Activated B cell treated with CpG ODN at 0.5 μM for 24 hours (primary cell): ENCODE data around the gene PLCB1. TPM values are rescaled to one million over a fixed set of nuclear protein-coding genes. Genes with fewer than 3 reads are reported as not detected.

Source experiments
- ATAC-seq: fragments of 200-7000 bp; cut with Tn5 transposase; one replicate; pipeline ENCODE4 v1.10.0; 2021; ENCODE audit warnings: low read depth, mild to moderate bottlenecking, moderate library complexity
- CTCF ChIA-PET: fragments of 350-600 bp; sonication (Branson Sonifier 250); formaldehyde crosslinking; loops from one replicate; lab custom pipeline; 2021; ENCODE audit warnings: antibody characterized with exemption; lab: Charles Lee
- POLR2A ChIA-PET: fragments of 350-600 bp; sonication (Branson Sonifier 250); formaldehyde crosslinking; loops from one replicate; lab custom pipeline; 2021; ENCODE audit warnings: antibody characterized with exemption; lab: Charles Lee
- DNase-seq: peaks from one replicate; pipeline ENCODE4 v3.0.0; 2022
- H3K27ac Mint-ChIP-seq: one replicate; pipeline ENCODE4 v1.8.0; 2020; ENCODE audit warnings: mixed read lengths
- H3K27me3 Mint-ChIP-seq: one replicate; pipeline ENCODE4 v1.8.0; 2021; ENCODE audit warnings: mixed read lengths
- H3K36me3 Mint-ChIP-seq: one replicate; pipeline ENCODE4 v1.8.0; 2021; ENCODE audit warnings: low read depth, mixed read lengths
- H3K4me1 Mint-ChIP-seq: one replicate; pipeline ENCODE4 v1.8.0; 2021; ENCODE audit warnings: mixed read lengths
- H3K4me3 Mint-ChIP-seq: one replicate; pipeline ENCODE4 v1.8.0; 2020; ENCODE audit warnings: mild to moderate bottlenecking, mixed read lengths
- H3K9me3 Mint-ChIP-seq: one replicate; pipeline ENCODE4 v1.8.0; 2020; ENCODE audit warnings: mixed read lengths
- intact Hi-C: fragments of 100-400 bp; cut with micrococcal nuclease; formaldehyde crosslinking; loops from one replicate; pipeline ENCODE4 v1.15.1; 2024
- total RNA-seq: library from RNA; stranded (reverse); gene quantifications from 2 replicates; pipeline ENCODE4 v1.2.3, GENCODE V29; 2022
- TF ChIP-seq, protein P1 (sequence below): fragments of 200-600 bp; IDR thresholded peaks from one replicate; pipeline ENCODE4 v1.8.0; 2022; ENCODE audit warnings: antibody characterized with exemption, mild to moderate bottlenecking

The PLCB1 gene
- total RNA-seq, 1 donor from 2014 or later = 0.86 TPM

DNA sequence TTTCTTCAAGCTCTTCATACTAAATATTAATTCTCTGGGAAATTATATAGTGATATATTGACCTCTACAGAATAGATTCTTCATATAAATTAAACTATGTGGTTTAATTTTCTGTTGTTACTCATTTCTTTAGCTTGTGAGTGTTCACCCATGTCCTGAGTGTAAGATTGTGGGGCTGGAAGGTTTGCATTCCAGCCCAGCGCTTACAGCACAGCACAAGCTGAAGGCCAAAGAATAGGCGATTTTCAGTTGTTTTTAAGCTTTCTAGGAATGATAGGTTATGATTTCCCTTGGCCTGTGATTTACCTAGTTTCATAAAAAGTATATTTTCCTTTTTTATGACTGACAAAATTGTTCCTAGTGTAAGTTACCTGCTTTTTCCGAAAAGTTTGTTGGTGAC is 194.1 kb downstream of the PLCB1 start:
- CTCF ChIA-PET = no interaction called here
- TF ChIP-seq, protein P1, sequence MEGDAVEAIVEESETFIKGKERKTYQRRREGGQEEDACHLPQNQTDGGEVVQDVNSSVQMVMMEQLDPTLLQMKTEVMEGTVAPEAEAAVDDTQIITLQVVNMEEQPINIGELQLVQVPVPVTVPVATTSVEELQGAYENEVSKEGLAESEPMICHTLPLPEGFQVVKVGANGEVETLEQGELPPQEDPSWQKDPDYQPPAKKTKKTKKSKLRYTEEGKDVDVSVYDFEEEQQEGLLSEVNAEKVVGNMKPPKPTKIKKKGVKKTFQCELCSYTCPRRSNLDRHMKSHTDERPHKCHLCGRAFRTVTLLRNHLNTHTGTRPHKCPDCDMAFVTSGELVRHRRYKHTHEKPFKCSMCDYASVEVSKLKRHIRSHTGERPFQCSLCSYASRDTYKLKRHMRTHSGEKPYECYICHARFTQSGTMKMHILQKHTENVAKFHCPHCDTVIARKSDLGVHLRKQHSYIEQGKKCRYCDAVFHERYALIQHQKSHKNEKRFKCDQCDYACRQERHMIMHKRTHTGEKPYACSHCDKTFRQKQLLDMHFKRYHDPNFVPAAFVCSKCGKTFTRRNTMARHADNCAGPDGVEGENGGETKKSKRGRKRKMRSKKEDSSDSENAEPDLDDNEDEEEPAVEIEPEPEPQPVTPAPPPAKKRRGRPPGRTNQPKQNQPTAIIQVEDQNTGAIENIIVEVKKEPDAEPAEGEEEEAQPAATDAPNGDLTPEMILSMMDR = no peak
- H3K4me3 Mint-ChIP-seq = no peak overlapping the region
- no peak overlapping the region for H3K27ac Mint-ChIP-seq
- no peak for ATAC-seq
- no peaks in the 10 kb centered on the region for H3K36me3 Mint-ChIP-seq
- POLR2A ChIA-PET = no interaction called here
- H3K9me3 Mint-ChIP-seq = no peaks in the 10 kb centered on the region
- no peaks in the 10 kb centered on the region for H3K4me1 Mint-ChIP-seq
- H3K27me3 Mint-ChIP-seq = no peaks in the 10 kb centered on the region
- intact Hi-C loops = no loop called here
- no peak for DNase-seq

DNA sequence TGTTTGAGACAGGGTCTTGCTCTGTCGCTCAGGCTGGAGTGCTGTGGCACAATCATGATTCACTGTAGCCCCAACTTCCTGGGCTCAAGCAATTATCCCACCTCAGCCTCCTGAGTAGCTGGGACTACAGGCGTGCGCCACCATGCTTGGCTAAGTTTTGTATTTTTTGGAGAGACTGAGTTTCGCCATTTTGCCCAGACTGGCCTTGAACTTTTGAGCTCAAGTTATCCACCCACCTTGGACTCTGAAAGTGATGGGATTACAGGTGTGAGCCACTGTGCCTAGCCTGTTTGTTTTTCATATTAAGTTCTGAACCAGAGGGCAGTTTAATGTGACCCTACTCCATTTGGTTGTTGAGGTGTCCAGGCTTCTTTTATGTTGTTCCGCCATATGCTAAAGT is 194.8 kb downstream of the PLCB1 start:
- POLR2A ChIA-PET = no interaction called here
- CTCF ChIA-PET = no interaction called here
- H3K4me1 Mint-ChIP-seq = no peaks in the 10 kb centered on the region
- H3K36me3 Mint-ChIP-seq = no peaks in the 10 kb centered on the region
- DNase-seq (no peak), ATAC-seq (no peak)
- TF ChIP-seq, protein P1 = no peak
- H3K27ac Mint-ChIP-seq = no peak overlapping the region
- H3K4me3 Mint-ChIP-seq = no peak overlapping the region
- H3K9me3 Mint-ChIP-seq = no peaks in the 10 kb centered on the region
- H3K27me3 Mint-ChIP-seq = no peaks in the 10 kb centered on the region
- intact Hi-C loops = no loop called here

DNA sequence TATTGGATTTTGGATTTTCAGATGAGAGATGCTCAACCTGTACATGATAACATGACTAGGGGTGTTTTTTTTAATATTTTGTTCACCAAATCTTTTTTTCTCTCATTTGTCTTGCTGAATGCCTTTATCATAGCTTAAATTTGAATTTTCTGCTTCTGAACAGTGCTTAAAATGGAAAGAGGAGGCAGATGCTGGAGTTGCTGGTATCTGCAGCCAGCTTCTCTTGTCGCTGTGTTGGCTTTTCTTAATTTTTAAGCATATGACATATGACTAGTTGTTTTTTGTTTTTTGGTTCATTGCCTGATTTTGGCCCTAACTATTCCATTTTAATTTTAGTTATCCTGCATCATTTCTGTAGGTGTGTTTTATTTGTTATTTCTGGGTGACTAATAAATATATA is 196.1 kb downstream of the PLCB1 start:
- H3K9me3 Mint-ChIP-seq = no peaks in the 10 kb centered on the region
- intact Hi-C loops = no loop called here
- H3K27me3 Mint-ChIP-seq = no peaks in the 10 kb centered on the region
- no peak for DNase-seq
- CTCF ChIA-PET = no interaction called here
- no peak overlapping the region for H3K27ac Mint-ChIP-seq
- ATAC-seq = no peak
- TF ChIP-seq, protein P1 = no peak
- H3K36me3 Mint-ChIP-seq = no peaks in the 10 kb centered on the region
- POLR2A ChIA-PET = no interaction called here
- no peak overlapping the region for H3K4me3 Mint-ChIP-seq
- H3K4me1 Mint-ChIP-seq = no peaks in the 10 kb centered on the region

GRCh38 chr20:8330319-8330784 is 198.3 kb downstream of the PLCB1 start:
- ChIA-PET CTCF (no interaction called here), POLR2A (no interaction called here)
- DNase-seq (no peak), ATAC-seq (no peak)
- H3K27me3 Mint-ChIP-seq = no peaks in the 10 kb centered on the region
- no peaks in the 10 kb centered on the region for H3K9me3 Mint-ChIP-seq
- TF ChIP-seq, protein P1 = no peak
- no peak overlapping the region for H3K4me3 Mint-ChIP-seq
- H3K36me3 Mint-ChIP-seq = no peaks in the 10 kb centered on the region
- H3K4me1 Mint-ChIP-seq = no peaks in the 10 kb centered on the region
- H3K27ac Mint-ChIP-seq = no peak overlapping the region
- intact Hi-C loops = no loop called here

GRCh38 chr20:8330785-8331695 is 199.0 kb downstream of the PLCB1 start:
- H3K27me3 Mint-ChIP-seq = no peaks in the 10 kb centered on the region
- no peak overlapping the region for H3K27ac Mint-ChIP-seq
- H3K4me1 Mint-ChIP-seq = no peaks in the 10 kb centered on the region
- H3K36me3 Mint-ChIP-seq = no peaks in the 10 kb centered on the region
- TF ChIP-seq, protein P1 = no peak
- H3K4me3 Mint-ChIP-seq = no peak overlapping the region
- ChIA-PET POLR2A (no interaction called here), CTCF (no interaction called here)
- DNase-seq (no peak), ATAC-seq (no peak)
- H3K9me3 Mint-ChIP-seq = no peaks in the 10 kb centered on the region
- intact Hi-C loops = no loop called here
